Measurements from ENCODE around the gene IMPACT. TPM values are rescaled to one million over a fixed set of nuclear protein-coding genes. Genes with fewer than 3 reads are reported as not detected.

The IMPACT gene
- total and polyA plus RNA-seq, 2 donors (not counting 1 experiment from before 2014, with no cell fraction given) = 5.0 to 11.1 TPM

- Mint-ChIP-seq H3K4me3 (peak overlapping the region; percentile 93), H3K27me3 (peaks cover 33% of the 10 kb centered on the region), H3K9me3 (ENCODE audit: insufficient read depth) (peaks cover 3% of the 10 kb centered on the region), H3K4me1 (peaks cover 14% of the 10 kb centered on the region), H3K27ac (peak overlapping the region; percentile 60)
- Histone ChIP-seq H3K9ac (ENCODE audit: low read length) (peak overlapping the region; percentile 85), H3K4me1 (ENCODE audit: control insufficient read depth in 2 of 2, insufficient read depth in 2 of 2, low read length in 2 of 2) (peaks cover 12 to 13% of the 10 kb centered on the region in 2 donors), H2AFZ (ENCODE audit: insufficient read depth, low read depth, low read length, poor library complexity, severe bottlenecking) (peak overlapping the region; percentile 100), H4K20me1 (ENCODE audit: control insufficient read depth, insufficient read depth, low read length, poor library complexity, severe bottlenecking) (no peaks in the 10 kb centered on the region), H3K79me2 (ENCODE audit: control insufficient read depth, insufficient read depth, low read length) (peaks cover 2% of the 10 kb centered on the region), H3K9me3 (ENCODE audit: control extremely low read depth in 1 of 3, control insufficient read depth in 2 of 3, insufficient read depth in 1 of 3, low read length in 2 of 3) (peaks cover 1 to 5% (median 2%) of the 10 kb centered on the region in 3 donors), H3K27ac (ENCODE audit: low read length in 2 of 2) (peak overlapping the region; percentile 48 to 60), H3K27me3 (replicated peaks in 1 of 4; ENCODE audit: control extremely low read depth in 1 of 4, control insufficient read depth in 3 of 4, insufficient read depth in 4 of 4, low read length in 3 of 4) (peaks cover 0 to 19% (median 12%) of the 10 kb centered on the region in 4 experiments), H3K4me3 (ENCODE audit: control extremely low read depth in 1 of 5, extremely low read depth in 1 of 5, insufficient read depth in 1 of 5, low read depth in 2 of 5, low read length in 4 of 5) (peak overlapping the region; percentile 44 to 94 (median 79)), H3K36me3 (replicated peaks in 1 of 2; ENCODE audit: control extremely low read depth in 1 of 2, control insufficient read depth in 1 of 2, extremely low read depth in 1 of 2, insufficient read depth in 2 of 2, low read length in 1 of 2) (no peaks in the 10 kb centered on the region), H3K4me2 (replicated peaks; ENCODE audit: low read depth, low read length, poor library complexity, severe bottlenecking) (peak overlapping the region; percentile 87)
- ATAC-seq (ENCODE audit: low read depth) (no peak), DNase-seq (no peak)
- ChIA-PET CTCF (interaction anchor here (1.0 kb wide), 1 partner anchor 63 kb away, joined by 4 read pairs; no protein-coding TSS in a partner anchor), POLR2A (no interaction called here)
- TF ChIP-seq, protein P1, sequence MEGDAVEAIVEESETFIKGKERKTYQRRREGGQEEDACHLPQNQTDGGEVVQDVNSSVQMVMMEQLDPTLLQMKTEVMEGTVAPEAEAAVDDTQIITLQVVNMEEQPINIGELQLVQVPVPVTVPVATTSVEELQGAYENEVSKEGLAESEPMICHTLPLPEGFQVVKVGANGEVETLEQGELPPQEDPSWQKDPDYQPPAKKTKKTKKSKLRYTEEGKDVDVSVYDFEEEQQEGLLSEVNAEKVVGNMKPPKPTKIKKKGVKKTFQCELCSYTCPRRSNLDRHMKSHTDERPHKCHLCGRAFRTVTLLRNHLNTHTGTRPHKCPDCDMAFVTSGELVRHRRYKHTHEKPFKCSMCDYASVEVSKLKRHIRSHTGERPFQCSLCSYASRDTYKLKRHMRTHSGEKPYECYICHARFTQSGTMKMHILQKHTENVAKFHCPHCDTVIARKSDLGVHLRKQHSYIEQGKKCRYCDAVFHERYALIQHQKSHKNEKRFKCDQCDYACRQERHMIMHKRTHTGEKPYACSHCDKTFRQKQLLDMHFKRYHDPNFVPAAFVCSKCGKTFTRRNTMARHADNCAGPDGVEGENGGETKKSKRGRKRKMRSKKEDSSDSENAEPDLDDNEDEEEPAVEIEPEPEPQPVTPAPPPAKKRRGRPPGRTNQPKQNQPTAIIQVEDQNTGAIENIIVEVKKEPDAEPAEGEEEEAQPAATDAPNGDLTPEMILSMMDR (IDR thresholded peaks at IDR 0.05) = no peak
- TF ChIP-seq EZH2 (IDR thresholded peaks at IDR 0.05; ENCODE audit: borderline replicate concordance, insufficient read depth, low read depth, low read length, poor library complexity, severe bottlenecking) = no peak
- WGBS (ENCODE audit: insufficient coverage) = 41% methylated on average over 6 of the region's 11 CpGs
- intact Hi-C loops (cut with micrococcal nuclease) = loop anchor here (2.0 to 10.0 kb wide), 2 partner anchors 27 to 451 kb away; no protein-coding TSS in a partner anchor
Measured at GRCh38 chr18:24426073-24426397, 435 bp upstream of the IMPACT start.

- Histone ChIP-seq H3K4me3 (ENCODE audit: control extremely low read depth in 1 of 5, extremely low read depth in 1 of 5, insufficient read depth in 1 of 5, low read depth in 2 of 5, low read length in 4 of 5) (peak overlapping the region in 1 of 5 experiments; percentile 77), H3K27me3 (replicated peaks in 1 of 4; ENCODE audit: control extremely low read depth in 1 of 4, control insufficient read depth in 3 of 4, insufficient read depth in 4 of 4, low read length in 3 of 4) (peaks cover 0 to 14% (median 10%) of the 10 kb centered on the region in 4 experiments), H3K9ac (ENCODE audit: low read length) (peak overlapping the region; percentile 85), H3K27ac (ENCODE audit: low read length in 2 of 2) (no peak overlapping the region), H2AFZ (ENCODE audit: insufficient read depth, low read depth, low read length, poor library complexity, severe bottlenecking) (peak overlapping the region; percentile 100), H3K4me1 (ENCODE audit: control insufficient read depth in 2 of 2, insufficient read depth in 2 of 2, low read length in 2 of 2) (peaks cover 12 to 13% of the 10 kb centered on the region in 2 donors), H4K20me1 (ENCODE audit: control insufficient read depth, insufficient read depth, low read length, poor library complexity, severe bottlenecking) (no peaks in the 10 kb centered on the region), H3K36me3 (replicated peaks in 1 of 2; ENCODE audit: control extremely low read depth in 1 of 2, control insufficient read depth in 1 of 2, extremely low read depth in 1 of 2, insufficient read depth in 2 of 2, low read length in 1 of 2) (peaks cover 0 to 2% of the 10 kb centered on the region in 2 experiments), H3K9me3 (ENCODE audit: control extremely low read depth in 1 of 3, control insufficient read depth in 2 of 3, insufficient read depth in 1 of 3, low read length in 2 of 3) (peaks cover 1 to 5% (median 2%) of the 10 kb centered on the region in 3 donors), H3K4me2 (replicated peaks; ENCODE audit: low read depth, low read length, poor library complexity, severe bottlenecking) (peak overlapping the region; percentile 87), H3K79me2 (ENCODE audit: control insufficient read depth, insufficient read depth, low read length) (peaks cover 2% of the 10 kb centered on the region)
- peak overlapping the region; percentile 92 for H3K27ac Mint-ChIP-seq
- H3K27me3 Mint-ChIP-seq = peaks cover 22% of the 10 kb centered on the region
- TF ChIP-seq EZH2 (IDR thresholded peaks at IDR 0.05; ENCODE audit: borderline replicate concordance, insufficient read depth, low read depth, low read length, poor library complexity, severe bottlenecking) = no peak
- TF ChIP-seq, protein P1 (IDR thresholded peaks at IDR 0.05) = no peak
- peaks cover 3% of the 10 kb centered on the region for H3K9me3 Mint-ChIP-seq (ENCODE audit: insufficient read depth)
- ChIA-PET POLR2A (interaction anchor here (0.9 kb wide), 1 partner anchor 30 kb away, joined by 3 read pairs; the partner anchor contains the start of gene OSBPL1A), CTCF (no interaction called here)
- DNase-seq (no peak), ATAC-seq (ENCODE audit: low read depth) (no peak)
- 100% methylated on average over 1 of the region's 3 CpGs for WGBS (ENCODE audit: insufficient coverage)
- intact Hi-C loops (cut with micrococcal nuclease) = loop anchor here (2.0 to 10.0 kb wide), 2 partner anchors 29 to 453 kb away; no protein-coding TSS in a partner anchor
- peaks cover 14% of the 10 kb centered on the region for H3K4me1 Mint-ChIP-seq
- H3K4me3 Mint-ChIP-seq = peak overlapping the region; percentile 93
Measured at GRCh38 chr18:24427484-24427883, 1.0 kb downstream of the IMPACT start.
